Measurements from ENCODE around the gene TGFB1. TPM values are rescaled to one million over a fixed set of nuclear protein-coding genes. Genes with fewer than 3 reads are reported as not detected.
A peak's percentile ranks its signal among the peaks of the same experiment; 100 is the strongest.
"Not testable (repeated sequence)": the region's sequence is repeated elsewhere in the genome, so short reads cannot be mapped to it uniquely, and the experiment has no call there.

The TGFB1 gene
- total RNA-seq, 1 donor from 2014 or later = 99.0 TPM

- H3K27ac ChIP-seq = peak overlapping the region; percentile 74
- intact Hi-C loops (cut with DNase I) = no loop called here
- ATAC-seq = no peak
- peaks cover 44% of the 10 kb centered on the region for H3K4me1 ChIP-seq
- peak overlapping the region; percentile 92 for H3K4me3 ChIP-seq
- DNase-seq = no peak
- H3K9me3 ChIP-seq = no peaks in the 10 kb centered on the region
- no peaks in the 10 kb centered on the region for H3K27me3 ChIP-seq
- TF ChIP-seq, protein P1, sequence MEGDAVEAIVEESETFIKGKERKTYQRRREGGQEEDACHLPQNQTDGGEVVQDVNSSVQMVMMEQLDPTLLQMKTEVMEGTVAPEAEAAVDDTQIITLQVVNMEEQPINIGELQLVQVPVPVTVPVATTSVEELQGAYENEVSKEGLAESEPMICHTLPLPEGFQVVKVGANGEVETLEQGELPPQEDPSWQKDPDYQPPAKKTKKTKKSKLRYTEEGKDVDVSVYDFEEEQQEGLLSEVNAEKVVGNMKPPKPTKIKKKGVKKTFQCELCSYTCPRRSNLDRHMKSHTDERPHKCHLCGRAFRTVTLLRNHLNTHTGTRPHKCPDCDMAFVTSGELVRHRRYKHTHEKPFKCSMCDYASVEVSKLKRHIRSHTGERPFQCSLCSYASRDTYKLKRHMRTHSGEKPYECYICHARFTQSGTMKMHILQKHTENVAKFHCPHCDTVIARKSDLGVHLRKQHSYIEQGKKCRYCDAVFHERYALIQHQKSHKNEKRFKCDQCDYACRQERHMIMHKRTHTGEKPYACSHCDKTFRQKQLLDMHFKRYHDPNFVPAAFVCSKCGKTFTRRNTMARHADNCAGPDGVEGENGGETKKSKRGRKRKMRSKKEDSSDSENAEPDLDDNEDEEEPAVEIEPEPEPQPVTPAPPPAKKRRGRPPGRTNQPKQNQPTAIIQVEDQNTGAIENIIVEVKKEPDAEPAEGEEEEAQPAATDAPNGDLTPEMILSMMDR (IDR thresholded peaks at IDR 0.05) = no peak
- H3K36me3 ChIP-seq = peaks cover 26% of the 10 kb centered on the region
These were observed 2.9 kb downstream of the TGFB1 start for GRCh38 chr19:41350735-41351338.

GRCh38 chr19:41346916-41347315, 6.8 kb downstream of the TGFB1 start:
- H3K27ac ChIP-seq; intact Hi-C loops (cut with DNase I); H3K27me3 ChIP-seq; H3K4me3 ChIP-seq; DNase-seq; H3K9me3 ChIP-seq; ATAC-seq: not testable (repeated sequence)
- peaks cover 50% of the 10 kb centered on the region for H3K36me3 ChIP-seq
- peaks cover 28% of the 10 kb centered on the region for H3K4me1 ChIP-seq

GRCh38 chr19:41344162-41344561, 9.6 kb downstream of the TGFB1 start:
- Histone ChIP-seq H3K4me3 (no peak overlapping the region), H3K36me3 (peaks cover 72% of the 10 kb centered on the region), H3K27me3 (no peaks in the 10 kb centered on the region), H3K27ac (no peak overlapping the region), H3K4me1 (peaks cover 5% of the 10 kb centered on the region), H3K9me3 (no peaks in the 10 kb centered on the region)
- intact Hi-C loops (cut with DNase I) = no loop called here
- no peak for DNase-seq
- no peak for ATAC-seq
- TF ChIP-seq, protein P1 (IDR thresholded peaks at IDR 0.05) = no peak

GRCh38 chr19:41341669-41342490, 11.8 kb downstream of the TGFB1 start:
- peak; percentile 71 for DNase-seq
- Histone ChIP-seq H3K4me3 (no peak overlapping the region), H3K27me3 (no peaks in the 10 kb centered on the region), H3K36me3 (peaks cover 77% of the 10 kb centered on the region), H3K4me1 (no peaks in the 10 kb centered on the region), H3K9me3 (no peaks in the 10 kb centered on the region), H3K27ac (no peak overlapping the region)
- intact Hi-C loops (cut with DNase I) = no loop called here
- TF ChIP-seq, protein P1 (IDR thresholded peaks at IDR 0.05) = no peak
- ATAC-seq = peak; percentile 85

DNA sequence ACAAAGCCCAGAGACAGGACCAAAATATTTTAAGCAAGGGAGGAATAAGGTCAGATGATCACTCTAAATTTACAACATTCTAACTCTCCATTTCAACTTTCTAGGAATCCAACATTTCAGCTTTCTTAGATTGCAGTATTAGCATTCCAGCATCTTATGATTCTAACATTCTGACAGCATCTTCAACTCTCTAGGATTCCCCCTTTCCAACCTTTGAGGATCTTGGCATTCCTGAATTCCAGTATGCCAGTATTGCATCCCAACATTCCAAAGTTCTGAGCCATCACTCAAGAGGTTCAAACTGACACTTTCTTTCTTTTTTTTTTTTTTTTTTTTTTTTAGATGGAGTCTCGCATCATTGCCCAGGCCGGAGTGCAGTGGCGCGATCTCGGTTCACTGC, 13.8 kb downstream of the TGFB1 start:
- DNase-seq (no peak), ATAC-seq (no peak)
- no peaks in the 10 kb centered on the region for H3K9me3 ChIP-seq
- no peak overlapping the region for H3K27ac ChIP-seq
- intact Hi-C loops (cut with DNase I) = no loop called here
- H3K36me3 ChIP-seq = peaks cover 71% of the 10 kb centered on the region
- TF ChIP-seq, protein P1 (IDR thresholded peaks at IDR 0.05) = no peak
- H3K4me1 ChIP-seq = no peaks in the 10 kb centered on the region
- H3K4me3 ChIP-seq = no peak overlapping the region
- no peaks in the 10 kb centered on the region for H3K27me3 ChIP-seq

DNA sequence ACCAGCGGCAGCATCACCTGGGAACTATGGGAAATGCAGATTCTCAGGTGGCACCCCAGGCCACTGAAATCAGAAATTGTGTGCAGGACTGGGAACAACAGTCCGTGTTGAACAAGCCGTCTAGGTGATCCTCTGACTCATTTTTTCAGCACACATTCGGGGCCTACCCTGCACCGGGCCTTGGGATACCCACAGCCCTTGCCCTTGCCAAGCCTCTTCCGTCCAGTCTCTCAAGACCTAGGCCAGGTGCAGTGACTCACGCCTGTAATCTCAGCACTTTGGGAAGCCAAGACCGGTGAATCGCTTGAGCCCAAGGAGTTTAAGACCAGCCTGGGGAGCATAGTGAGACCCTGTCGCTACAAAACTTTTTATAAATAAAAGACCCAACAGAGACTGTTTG, 18.3 kb downstream of the TGFB1 start:
- Histone ChIP-seq H3K9me3 (no peaks in the 10 kb centered on the region), H3K4me1 (no peaks in the 10 kb centered on the region), H3K36me3 (peaks cover 81% of the 10 kb centered on the region), H3K27me3 (no peaks in the 10 kb centered on the region), H3K4me3 (no peak overlapping the region), H3K27ac (no peak overlapping the region)
- TF ChIP-seq, protein P1 (IDR thresholded peaks at IDR 0.05) = no peak
- no peak for DNase-seq
- ATAC-seq = no peak
- intact Hi-C loops (cut with DNase I) = no loop called here

Data from upper lobe of right lung (tissue), 1 donor.